ENCODE results near the gene RGPD5. TPM values are rescaled to one million over a fixed set of nuclear protein-coding genes. Genes with fewer than 3 reads are reported as not detected.

RGPD5 gene
- total RNA-seq, 1 experiment from 2014 or later, result 18.6 TPM

Other genes with a start within 250 kb of the RGPD5 start
- gene SEPTIN10, start 180.3 kb upstream of the RGPD5 start, total RNA-seq (2014; rRNA removed; shearing (Covaris generic)), result 57.5 and 65.4 TPM in 2 replicates
- 20.1 and 27.1 TPM in 2 replicates for gene SOWAHC, start 179.9 kb upstream of the RGPD5 start, total RNA-seq (2014; rRNA removed; shearing (Covaris generic))
- not detected in 2 replicates for gene LIMS3, start 104.4 kb downstream of the RGPD5 start, total RNA-seq (2014; rRNA removed; shearing (Covaris generic))